SKM-1 (cell line): Measurements from ENCODE around the gene C8B.

Experiments
- DNase-seq: peaks from one replicate; lab custom pipeline; 2025; ENCODE audit not compliant: unreplicated experiment; lab: John Stamatoyannopoulos, UW

C8B gene

GRCh38 chr1:56933606-56934005, 32.2 kb downstream of the C8B start:
- DNase-seq: no peak

- no peak for DNase-seq
These were observed 32.7 kb downstream of the C8B start for GRCh38 chr1:56933161-56933560.

DNA sequence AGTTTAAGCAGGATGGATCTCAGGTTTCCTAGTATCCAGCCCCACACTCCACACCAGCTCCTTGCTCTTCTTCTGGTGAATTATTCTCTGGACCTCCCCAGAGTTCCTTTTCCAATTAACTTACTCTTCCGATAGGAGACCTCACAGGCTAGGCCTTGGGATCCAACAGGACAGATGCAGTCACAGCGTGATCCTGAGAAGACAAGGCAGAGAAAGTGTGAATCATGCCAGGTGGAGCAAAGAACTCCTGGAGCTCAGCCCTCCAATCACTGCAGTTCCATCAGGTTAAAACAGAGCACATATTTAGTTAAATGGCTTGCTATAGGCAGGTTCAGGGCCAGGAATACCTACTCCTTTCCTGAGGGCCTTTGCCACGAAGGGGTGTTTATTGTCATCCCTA, 34.1 kb downstream of the C8B start:
- DNase-seq: no peak

GRCh38 chr1:56931211-56931610, 34.6 kb downstream of the C8B start:
- DNase-seq: no peak

GRCh38 chr1:56929492-56929891, 36.3 kb downstream of the C8B start:
- DNase-seq: no peak

GRCh38 chr1:56927986-56928385, 37.8 kb downstream of the C8B start:
- no peak for DNase-seq

DNA sequence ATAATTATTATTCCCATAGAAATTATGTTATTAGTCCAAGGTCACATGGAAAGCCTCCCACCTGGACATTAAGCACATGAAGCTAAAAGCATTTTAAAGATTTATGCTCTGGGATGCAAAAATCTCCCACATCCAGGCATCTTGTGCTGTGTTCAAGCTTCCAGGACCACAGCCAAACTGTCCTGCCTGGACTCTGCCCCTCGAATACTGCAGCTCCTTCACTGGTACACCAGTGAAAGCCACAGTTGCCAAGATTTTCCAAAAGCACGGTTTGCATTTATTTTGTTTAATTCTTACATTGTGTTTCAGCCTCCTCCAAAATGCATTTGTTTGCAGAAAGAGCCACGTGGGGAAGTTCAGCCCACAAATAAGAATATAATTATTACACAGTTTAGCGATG, 38.6 kb downstream of the C8B start:
- no peak for DNase-seq

DNA sequence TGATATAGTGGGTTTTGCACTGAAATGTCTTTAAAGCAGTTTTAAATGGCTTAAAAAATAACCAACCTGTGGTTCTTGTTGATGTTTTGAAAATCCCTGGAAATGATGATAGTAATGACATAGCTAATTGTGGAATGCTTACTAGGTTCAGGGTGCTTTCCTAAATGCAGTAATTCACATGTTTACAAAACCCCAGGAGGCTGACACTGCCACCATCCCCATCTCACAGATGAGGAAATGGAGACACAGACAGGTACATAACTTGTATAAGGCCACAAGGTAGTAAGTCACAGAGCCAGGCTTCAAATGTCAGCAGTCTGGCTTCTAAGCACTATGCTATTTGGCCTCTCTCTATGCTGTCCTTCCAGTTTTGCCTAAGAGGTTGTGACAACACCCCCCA, 40.6 kb downstream of the C8B start:
- no peak for DNase-seq

DNA sequence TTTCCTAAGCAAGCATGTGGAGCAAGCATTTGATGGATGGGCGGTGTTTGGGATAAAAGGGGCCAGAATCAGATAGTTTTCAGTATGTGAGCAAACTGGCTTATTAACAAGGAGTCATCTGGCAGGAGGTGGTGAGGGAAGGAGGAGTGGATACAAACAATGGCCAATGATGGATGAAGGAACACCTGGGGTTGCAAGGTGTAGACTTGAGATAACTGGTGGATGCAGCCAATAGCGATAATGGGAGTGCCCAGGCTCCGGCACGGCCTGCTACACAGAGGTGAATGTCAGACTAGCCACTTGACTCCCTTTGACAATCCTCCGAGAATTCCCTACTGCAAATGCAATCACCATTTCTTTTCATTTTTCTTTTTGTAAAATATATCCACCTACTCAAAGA, 41.7 kb downstream of the C8B start:
- DNase-seq: no peak

- no peak for DNase-seq
These were observed 42.6 kb downstream of the C8B start for GRCh38 chr1:56923201-56923600.

DNA sequence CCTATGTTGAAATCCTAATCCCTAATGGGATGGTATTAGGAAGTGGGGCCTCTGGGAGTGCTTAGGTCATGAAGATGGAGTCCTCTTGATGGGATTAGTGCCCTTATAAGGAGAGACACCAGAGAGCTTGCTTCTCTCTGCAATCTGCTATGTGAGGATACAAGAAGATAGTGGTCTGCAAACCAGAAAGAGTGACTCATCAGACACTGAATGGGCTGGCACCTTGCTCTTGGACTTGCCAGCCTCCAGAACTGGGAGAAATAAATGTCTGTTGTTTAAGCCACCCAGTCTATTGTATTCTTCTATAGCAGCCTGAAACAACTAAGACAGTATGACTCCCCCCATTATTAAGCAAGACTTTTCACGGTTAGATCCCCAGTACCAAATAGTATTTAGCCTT, 43.3 kb downstream of the C8B start:
- DNase-seq: no peak

- DNase-seq: no peak
These were observed 43.7 kb downstream of the C8B start for GRCh38 chr1:56922070-56922469.

DNA sequence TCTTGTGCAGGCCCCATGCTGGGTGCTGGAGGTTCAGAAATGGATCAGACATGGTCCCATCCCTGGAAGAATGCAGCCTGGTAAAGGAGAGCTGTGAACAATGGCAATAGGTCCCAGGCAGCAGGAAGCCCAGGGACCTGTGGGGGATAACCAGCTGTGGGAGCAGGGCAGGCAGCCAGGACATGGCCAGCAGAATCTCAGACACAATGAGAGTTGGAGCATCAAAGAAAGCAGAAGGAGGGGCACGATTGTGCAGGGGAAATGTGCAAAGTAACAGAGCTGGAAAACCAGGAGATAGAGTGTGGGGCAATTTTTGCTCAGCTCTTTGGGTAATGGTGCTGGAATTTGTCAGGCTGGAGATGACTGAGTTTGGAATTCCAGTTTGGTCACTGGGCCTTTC, 44.3 kb downstream of the C8B start:
- DNase-seq: no peak

DNA sequence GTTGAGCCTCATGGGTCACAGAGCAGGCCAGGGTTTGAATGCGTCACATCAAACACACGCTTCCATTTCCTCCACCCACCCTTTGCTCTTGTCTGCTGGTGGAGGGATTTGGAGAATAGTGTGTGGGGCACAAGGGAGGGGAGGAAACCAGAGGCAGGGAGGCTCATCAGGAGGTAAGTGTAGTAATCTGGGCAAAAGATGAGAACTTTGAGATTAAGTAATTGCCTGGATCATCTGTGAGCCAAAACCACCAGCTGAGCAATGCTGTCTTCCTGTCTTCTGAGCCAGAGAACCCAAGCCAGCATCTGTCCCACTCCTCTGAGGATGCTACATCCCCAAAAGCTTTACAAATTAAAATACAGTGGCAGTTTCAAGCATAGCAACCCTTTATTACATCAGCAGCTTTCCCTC, 45.2 kb downstream of the C8B start:
- no peak for DNase-seq

- no peak for DNase-seq
These were observed 48.5 kb downstream of the C8B start for GRCh38 chr1:56917356-56917755.

GRCh38 chr1:56916630-56917029, 49.2 kb downstream of the C8B start:
- no peak for DNase-seq

DNA sequence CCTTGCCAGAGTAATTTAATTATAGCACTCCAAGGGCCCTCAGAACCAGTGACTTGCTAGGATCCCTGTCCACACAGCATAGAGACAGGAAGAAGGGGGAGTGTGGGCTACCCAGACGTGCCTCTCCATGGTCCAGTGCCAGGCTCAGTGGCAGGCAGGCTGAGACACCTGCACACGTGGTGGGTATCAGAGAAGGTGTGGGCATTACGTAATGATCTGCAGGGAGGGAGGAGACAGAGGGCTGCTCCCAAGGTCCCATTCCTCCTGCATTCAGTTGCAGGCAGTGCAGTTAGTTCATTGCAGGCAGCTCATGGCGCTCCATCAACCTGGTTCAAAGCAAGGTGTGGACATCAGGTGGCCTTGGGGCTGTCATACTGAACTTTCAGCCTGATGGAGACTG, 49.9 kb downstream of the C8B start:
- no peak for DNase-seq

DNA sequence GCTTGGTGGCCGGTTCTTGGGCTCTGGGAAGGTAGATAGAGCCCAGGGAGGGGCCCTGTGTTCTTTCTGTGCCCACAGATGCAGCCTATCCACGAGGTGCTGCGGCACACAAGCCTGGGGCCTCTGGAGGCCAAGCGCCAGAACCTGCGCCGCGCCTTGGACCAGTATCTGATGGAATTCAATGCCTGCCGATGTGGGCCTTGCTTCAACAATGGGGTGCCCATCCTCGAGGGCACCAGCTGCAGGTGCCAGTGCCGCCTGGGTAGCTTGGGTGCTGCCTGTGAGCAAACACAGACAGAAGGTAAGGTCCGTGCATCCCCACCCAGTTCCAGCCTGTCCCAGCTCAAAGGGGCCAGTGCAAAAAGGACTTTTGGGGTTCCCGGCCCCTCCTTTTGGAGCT, 53.5 kb downstream of the C8B start:
- no peak for DNase-seq

GRCh38 chr1:56911098-56911938, 54.5 kb downstream of the C8B start:
- no peak for DNase-seq

DNA sequence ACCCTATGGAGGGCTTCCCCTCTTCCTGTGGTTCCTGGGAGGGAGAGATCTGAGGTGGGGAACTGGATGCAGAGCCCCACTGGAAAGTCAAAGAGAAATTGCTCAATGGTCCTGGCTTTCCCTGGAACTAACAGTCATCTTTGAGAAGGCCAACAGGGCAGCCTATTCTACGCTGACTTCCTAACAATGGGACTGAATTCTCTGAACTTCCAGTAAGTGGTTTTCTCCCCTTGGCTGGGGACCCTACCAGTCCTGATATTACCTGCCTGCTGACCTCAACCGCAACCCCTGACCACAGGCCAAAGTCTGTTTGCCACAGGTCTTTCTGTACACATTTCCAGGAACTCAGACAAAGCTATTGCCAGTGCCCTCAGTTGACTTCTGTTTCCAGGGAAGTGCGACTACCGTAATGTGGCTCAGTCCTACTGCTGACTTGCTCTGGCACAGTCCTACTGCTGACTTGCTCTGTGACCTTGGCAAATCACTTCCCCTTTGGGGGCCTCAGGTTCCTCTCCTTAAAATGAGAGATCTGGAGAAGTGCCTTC, 55.3 kb downstream of the C8B start:
- peak; percentile 86 for DNase-seq

DNA sequence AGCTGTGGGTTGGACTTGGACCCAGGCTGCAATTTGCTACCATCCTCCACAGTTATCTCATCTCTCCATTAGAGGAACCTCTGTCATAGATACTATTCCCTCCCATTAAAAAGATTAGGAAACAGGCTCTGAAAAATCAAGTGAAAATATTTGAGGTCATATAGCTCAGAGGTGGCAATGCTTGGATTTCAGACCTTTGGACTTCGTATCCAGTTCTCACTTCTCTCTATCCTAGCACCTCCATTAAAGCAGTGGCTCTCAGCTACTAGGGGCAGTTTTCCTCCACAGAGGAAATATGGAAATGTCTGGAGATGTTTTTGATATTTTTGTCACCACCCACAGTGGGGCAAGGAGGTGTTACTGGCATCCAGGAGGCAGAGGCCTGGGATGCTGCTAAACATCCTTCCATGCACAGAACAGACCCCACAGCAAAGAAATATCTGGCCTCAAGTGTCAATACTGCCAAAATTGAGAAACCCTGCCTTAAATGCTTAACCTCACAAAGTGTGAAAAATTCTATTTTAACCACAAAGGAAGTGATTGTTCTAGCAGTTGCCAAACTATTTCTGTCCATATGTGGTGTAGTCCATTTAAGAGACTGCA, 57.1 kb downstream of the C8B start:
- peak; percentile 44 for DNase-seq

- DNase-seq: no peak
These were observed 60.1 kb downstream of the C8B start for GRCh38 chr1:56905667-56906066.
